ENCODE results near the gene ZNF726.

The ZNF726 gene

DNA sequence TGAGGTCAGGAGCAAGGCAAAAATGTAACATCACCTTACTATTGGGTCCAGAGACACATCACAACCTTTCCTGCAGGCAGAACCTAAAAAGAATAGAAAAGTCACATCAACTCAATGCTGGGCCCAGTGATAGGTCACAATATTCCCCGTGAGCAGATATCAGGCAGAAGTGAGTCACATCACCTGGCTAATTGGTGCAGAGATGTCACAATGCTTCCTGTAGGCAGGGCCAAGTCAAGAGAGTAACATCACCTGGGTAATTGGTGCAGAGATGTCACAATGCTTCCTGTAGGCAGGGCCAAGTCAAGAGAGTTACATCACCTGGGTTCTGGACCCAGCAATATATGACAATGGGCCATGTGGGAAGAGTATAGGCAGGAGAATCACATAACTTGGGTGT, 63.4 kb downstream of the ZNF726 start:
- TF ChIP-seq CTCF (conservative IDR thresholded peaks at IDR 0.05; ENCODE audit: low read depth, low read length): no peak
- Histone ChIP-seq H3K27me3 (ENCODE audit: insufficient read depth, low read depth) (no peaks in the 10 kb centered on the region), H3K79me2 (ENCODE audit: insufficient read depth, low read depth) (no peaks in the 10 kb centered on the region), H2AFZ (ENCODE audit: low read depth) (no peak overlapping the region), H3K27ac (no peak overlapping the region), H3K36me3 (ENCODE audit: insufficient read depth) (no peaks in the 10 kb centered on the region), H3K4me2 (no peak overlapping the region), H3K4me3 (IDR thresholded peaks at IDR 0.05; ENCODE audit: insufficient read depth, low read depth, low read length) (no peak overlapping the region), H3K9ac (no peak overlapping the region), H4K20me1 (ENCODE audit: insufficient read depth) (no peaks in the 10 kb centered on the region), H3K4me1 (ENCODE audit: low read depth, poor library complexity, severe bottlenecking) (no peaks in the 10 kb centered on the region)

DNA sequence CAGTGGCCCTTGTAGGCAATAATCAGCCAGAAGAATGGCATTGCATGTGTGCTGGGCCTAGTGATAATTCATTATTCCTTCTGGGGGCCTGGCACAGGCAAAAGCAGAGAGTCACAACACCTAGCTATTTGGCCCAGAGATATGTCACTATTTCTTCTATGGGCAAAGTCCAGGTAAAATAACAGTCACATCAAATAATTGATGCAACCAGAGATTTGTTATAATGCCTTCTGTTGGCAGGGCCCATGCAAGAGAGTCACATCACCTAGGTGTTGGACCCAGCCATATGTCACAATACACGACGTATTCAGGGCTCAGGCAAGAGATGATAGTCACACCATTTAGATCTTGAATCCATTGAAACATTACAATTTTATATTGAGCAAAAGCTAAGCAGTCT, 66.1 kb downstream of the ZNF726 start:
- no peaks in the 10 kb centered on the region for H3K79me2 ChIP-seq (ENCODE audit: insufficient read depth, low read depth)
- no peak overlapping the region for H3K4me2 ChIP-seq
- H3K4me3 ChIP-seq (IDR thresholded peaks at IDR 0.05; ENCODE audit: insufficient read depth, low read depth, low read length): no peak overlapping the region
- no peak overlapping the region for H2AFZ ChIP-seq (ENCODE audit: low read depth)
- no peak overlapping the region for H3K27ac ChIP-seq
- H3K4me1 ChIP-seq (ENCODE audit: low read depth, poor library complexity, severe bottlenecking): no peaks in the 10 kb centered on the region
- no peak for TF ChIP-seq CTCF (conservative IDR thresholded peaks at IDR 0.05; ENCODE audit: low read depth, low read length)
- H4K20me1 ChIP-seq (ENCODE audit: insufficient read depth): no peaks in the 10 kb centered on the region
- H3K36me3 ChIP-seq (ENCODE audit: insufficient read depth): no peaks in the 10 kb centered on the region
- H3K27me3 ChIP-seq (ENCODE audit: insufficient read depth, low read depth): no peaks in the 10 kb centered on the region
- no peak overlapping the region for H3K9ac ChIP-seq

DNA sequence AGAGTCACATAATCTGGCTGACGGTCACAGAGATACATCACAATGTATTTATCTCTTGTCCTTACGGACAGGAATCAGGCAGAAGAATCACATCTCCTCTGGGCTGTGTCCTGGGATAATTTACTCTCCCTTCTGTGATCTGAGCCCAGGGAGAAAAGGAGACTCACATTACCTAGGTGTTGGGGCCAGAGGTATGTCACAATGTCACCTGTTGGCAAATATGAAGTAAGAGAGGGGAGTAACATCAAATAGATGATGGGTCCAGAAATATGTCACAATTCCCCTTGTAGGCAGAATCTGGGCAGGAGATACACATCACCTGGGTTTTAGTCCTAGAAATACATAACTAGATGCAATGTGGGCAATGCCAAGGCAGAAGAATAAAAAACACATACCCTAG, 67.2 kb downstream of the ZNF726 start:
- Histone ChIP-seq H3K4me3 (IDR thresholded peaks at IDR 0.05; ENCODE audit: insufficient read depth, low read depth, low read length) (no peak overlapping the region), H4K20me1 (ENCODE audit: insufficient read depth) (no peaks in the 10 kb centered on the region), H3K79me2 (ENCODE audit: insufficient read depth, low read depth) (no peaks in the 10 kb centered on the region), H3K4me1 (ENCODE audit: low read depth, poor library complexity, severe bottlenecking) (no peaks in the 10 kb centered on the region), H3K27ac (no peak overlapping the region), H3K36me3 (ENCODE audit: insufficient read depth) (no peaks in the 10 kb centered on the region), H2AFZ (ENCODE audit: low read depth) (no peak overlapping the region), H3K9ac (no peak overlapping the region), H3K27me3 (ENCODE audit: insufficient read depth, low read depth) (no peaks in the 10 kb centered on the region), H3K4me2 (no peak overlapping the region)
- TF ChIP-seq CTCF (conservative IDR thresholded peaks at IDR 0.05; ENCODE audit: low read depth, low read length): no peak

DNA sequence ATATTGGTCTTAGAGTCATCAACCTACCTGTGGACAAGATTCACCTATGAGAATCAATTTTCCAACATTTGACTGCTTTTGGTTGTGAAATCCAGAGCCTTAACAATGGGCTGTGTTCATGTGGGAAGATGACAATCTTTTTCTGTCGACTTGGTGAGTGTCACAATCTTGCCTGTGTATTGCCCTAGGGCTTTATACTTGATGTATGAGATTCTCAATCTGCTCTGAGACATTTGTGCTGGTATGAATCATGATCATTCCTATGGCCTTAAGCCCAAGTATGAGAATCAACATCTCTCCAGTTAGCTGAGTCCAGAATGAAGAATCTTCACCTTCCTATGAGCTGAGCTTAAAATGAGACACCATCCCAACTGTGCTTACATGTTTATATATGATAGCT, 68.7 kb downstream of the ZNF726 start:
- no peak overlapping the region for H3K9ac ChIP-seq
- no peak overlapping the region for H2AFZ ChIP-seq (ENCODE audit: low read depth)
- H3K27ac ChIP-seq: no peak overlapping the region
- no peaks in the 10 kb centered on the region for H3K79me2 ChIP-seq (ENCODE audit: insufficient read depth, low read depth)
- H3K4me3 ChIP-seq (IDR thresholded peaks at IDR 0.05; ENCODE audit: insufficient read depth, low read depth, low read length): no peak overlapping the region
- no peaks in the 10 kb centered on the region for H3K27me3 ChIP-seq (ENCODE audit: insufficient read depth, low read depth)
- TF ChIP-seq CTCF (conservative IDR thresholded peaks at IDR 0.05; ENCODE audit: low read depth, low read length): no peak
- H3K4me1 ChIP-seq (ENCODE audit: low read depth, poor library complexity, severe bottlenecking): no peaks in the 10 kb centered on the region
- H4K20me1 ChIP-seq (ENCODE audit: insufficient read depth): no peaks in the 10 kb centered on the region
- H3K36me3 ChIP-seq (ENCODE audit: insufficient read depth): no peaks in the 10 kb centered on the region
- H3K4me2 ChIP-seq: no peak overlapping the region
